SU-DHL-6 (cell line): Measurements from ENCODE around the gene PMFBP1.

ENCODE experiments used
- H2AFZ ChIP-seq: fragments of 200-600 bp; sonication (generic); 2 replicates; pipeline ENCODE4 v1.6.1; 2014; ENCODE audit warnings: low read depth, mild to moderate bottlenecking, moderate library complexity, mixed read lengths, antibody characterized with exemption, low read length; ENCODE audit not compliant: severe bottlenecking
- H3F3A ChIP-seq: fragments of 200-600 bp; shearing (Covaris generic); 2 replicates; pipeline ENCODE4 v1.6.0; 2016; ENCODE audit warnings: antibody characterized with exemption, mild to moderate bottlenecking; ENCODE audit not compliant: insufficient read depth
- H3K27ac ChIP-seq: fragments of 200-600 bp; sonication (generic); 2 replicates; pipeline ENCODE4 v1.5.1; 2016; ENCODE audit warnings: low read depth, mild to moderate bottlenecking, low read length, moderate library complexity, mixed read lengths
- H3K27me3 ChIP-seq: fragments of 200-600 bp; sonication (generic), shearing (Covaris generic); 2 replicates; pipeline ENCODE4 v1.6.0; 2014; ENCODE audit warnings: mild to moderate bottlenecking, low read length
- H3K36me3 ChIP-seq: fragments of 200-600 bp; sonication (generic); 2 replicates; pipeline ENCODE4 v1.6.1; 2014; ENCODE audit warnings: mild to moderate bottlenecking, low read length, mixed read lengths
- H3K4me2 ChIP-seq: fragments of 300-600, 200-600 bp; shearing (Covaris generic), sonication (generic); 2 replicates; pipeline ENCODE4 v1.6.0; 2014; ENCODE audit warnings: low read length, low read depth, mild to moderate bottlenecking; ENCODE audit not compliant: poor library complexity, severe bottlenecking
- H3K4me3 ChIP-seq: fragments of 200-600 bp; sonication (generic); 2 replicates; pipeline ENCODE4 v1.5.1; 2014; ENCODE audit warnings: antibody characterized with exemption, low read length, mild to moderate bottlenecking, mixed read lengths; ENCODE audit not compliant: insufficient read depth, poor library complexity, severe bottlenecking
- H3K79me2 ChIP-seq: fragments of 200-600 bp; sonication (generic); 2 replicates; pipeline ENCODE4 v1.6.1; 2014; ENCODE audit warnings: mild to moderate bottlenecking, low read length, moderate library complexity; ENCODE audit not compliant: insufficient read depth
- H3K9ac ChIP-seq: fragments of 200-600 bp; sonication (generic); 2 replicates; pipeline ENCODE4 v1.7.0; 2014; ENCODE audit warnings: mild to moderate bottlenecking, low read length
- H3K9me2 ChIP-seq: fragments of 200-600 bp; sonication (generic); replicated peaks from 2 replicates; pipeline ENCODE4 v1.6.1; 2014; ENCODE audit warnings: low read length; ENCODE audit not compliant: insufficient read depth
- H3K9me3 ChIP-seq: fragments of 200-600 bp; sonication (generic); 2 replicates; pipeline ENCODE4 v1.6.1; 2014; ENCODE audit warnings: low read length, mixed read lengths; ENCODE audit not compliant: insufficient read depth
- H4K20me1 ChIP-seq: fragments of 200-600 bp; sonication (generic); 2 replicates; pipeline ENCODE4 v1.6.1; 2014; ENCODE audit warnings: low read depth, mild to moderate bottlenecking, antibody characterized with exemption, low read length, moderate library complexity, mixed read lengths
- EZH2phosphoT487 ChIP-seq: fragments of 200-600 bp; sonication (generic), shearing (Covaris generic); conservative IDR thresholded peaks from 2 replicates; pipeline ENCODE4 v1.6.1; 2018; ENCODE audit warnings: mild to moderate bottlenecking, antibody characterized with exemption, low read length, moderate library complexity, mixed read lengths
- TF ChIP-seq, protein P1 (sequence below): fragments of 200-600 bp; sonication (generic); IDR thresholded peaks from one replicate; pipeline ENCODE4 v1.5.1; 2017; ENCODE audit warnings: antibody characterized with exemption, mild to moderate bottlenecking, low read length, moderate library complexity; ENCODE audit not compliant: insufficient read depth, poor library complexity, severe bottlenecking

PMFBP1 gene

DNA sequence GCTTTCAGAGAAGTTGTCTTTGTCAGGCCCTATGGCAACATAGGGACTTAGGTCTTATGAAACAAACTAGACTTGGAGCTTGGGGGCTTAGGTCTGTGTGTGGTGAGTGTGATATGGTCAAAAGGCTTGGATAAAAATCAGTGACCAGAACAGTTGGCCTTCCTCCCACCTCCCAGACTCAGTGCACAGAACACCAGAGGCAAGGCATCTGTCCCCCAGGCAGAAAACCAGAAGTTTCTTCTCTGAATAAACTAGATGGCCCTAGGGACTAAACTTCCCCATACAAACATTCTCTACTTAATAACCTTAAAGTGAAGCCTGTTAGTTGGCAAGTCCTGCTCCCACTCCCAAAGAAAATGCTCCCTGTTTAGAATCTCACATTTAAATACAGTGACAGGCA is 39.2 kb upstream of the PMFBP1 start:
- H3K9me3 ChIP-seq = peaks cover 8% of the 10 kb centered on the region; the same call in 1 of the 2 replicates
- H4K20me1 ChIP-seq = no peaks in the 10 kb centered on the region
- no peak overlapping the region for H3K4me2 ChIP-seq
- no peak overlapping the region for H3K9ac ChIP-seq
- 0 out of 2 replicates have a peak, but pooled peaks cover 3% of the 10 kb centered on the region for H3K36me3 ChIP-seq
- no peaks in the 10 kb centered on the region for H3K9me2 ChIP-seq
- no peak overlapping the region for H2AFZ ChIP-seq
- no peak overlapping the region for H3K4me3 ChIP-seq
- H3K27ac ChIP-seq = no peak overlapping the region
- no peak for TF ChIP-seq EZH2phosphoT487
- TF ChIP-seq, protein P1, sequence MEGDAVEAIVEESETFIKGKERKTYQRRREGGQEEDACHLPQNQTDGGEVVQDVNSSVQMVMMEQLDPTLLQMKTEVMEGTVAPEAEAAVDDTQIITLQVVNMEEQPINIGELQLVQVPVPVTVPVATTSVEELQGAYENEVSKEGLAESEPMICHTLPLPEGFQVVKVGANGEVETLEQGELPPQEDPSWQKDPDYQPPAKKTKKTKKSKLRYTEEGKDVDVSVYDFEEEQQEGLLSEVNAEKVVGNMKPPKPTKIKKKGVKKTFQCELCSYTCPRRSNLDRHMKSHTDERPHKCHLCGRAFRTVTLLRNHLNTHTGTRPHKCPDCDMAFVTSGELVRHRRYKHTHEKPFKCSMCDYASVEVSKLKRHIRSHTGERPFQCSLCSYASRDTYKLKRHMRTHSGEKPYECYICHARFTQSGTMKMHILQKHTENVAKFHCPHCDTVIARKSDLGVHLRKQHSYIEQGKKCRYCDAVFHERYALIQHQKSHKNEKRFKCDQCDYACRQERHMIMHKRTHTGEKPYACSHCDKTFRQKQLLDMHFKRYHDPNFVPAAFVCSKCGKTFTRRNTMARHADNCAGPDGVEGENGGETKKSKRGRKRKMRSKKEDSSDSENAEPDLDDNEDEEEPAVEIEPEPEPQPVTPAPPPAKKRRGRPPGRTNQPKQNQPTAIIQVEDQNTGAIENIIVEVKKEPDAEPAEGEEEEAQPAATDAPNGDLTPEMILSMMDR = no peak
- no peaks in the 10 kb centered on the region for H3F3A ChIP-seq
- no peaks in the 10 kb centered on the region for H3K79me2 ChIP-seq
- no peaks in the 10 kb centered on the region for H3K27me3 ChIP-seq

DNA sequence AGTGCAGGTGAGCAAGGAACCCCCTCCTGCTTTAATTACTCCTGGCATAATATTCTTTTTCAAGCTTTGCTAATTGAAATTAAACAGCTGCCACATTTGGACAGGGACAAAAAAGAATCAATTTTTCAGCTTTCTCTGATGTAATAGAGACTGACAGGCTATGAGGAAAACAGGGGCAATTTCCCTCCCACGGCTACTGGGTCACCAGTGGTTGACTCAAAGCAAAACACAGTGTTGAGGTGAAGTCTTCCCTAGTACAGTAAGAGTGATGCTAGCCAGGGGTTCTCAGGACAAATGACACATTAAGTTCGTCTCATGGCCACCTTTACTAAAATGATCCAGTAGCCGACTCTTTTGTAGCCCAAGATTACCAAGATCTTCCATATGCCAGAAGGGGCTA is 38.6 kb upstream of the PMFBP1 start:
- H3F3A ChIP-seq = no peaks in the 10 kb centered on the region
- no peaks in the 10 kb centered on the region for H3K9me2 ChIP-seq
- H2AFZ ChIP-seq = no peak overlapping the region
- peaks cover 8% of the 10 kb centered on the region; the same call in 1 of the 2 replicates for H3K9me3 ChIP-seq
- H3K9ac ChIP-seq = no peak overlapping the region
- H3K36me3 ChIP-seq = 0 out of 2 replicates have a peak, but pooled peaks cover 3% of the 10 kb centered on the region
- no peaks in the 10 kb centered on the region for H4K20me1 ChIP-seq
- TF ChIP-seq, protein P1 = no peak
- no peak for TF ChIP-seq EZH2phosphoT487
- no peak overlapping the region for H3K27ac ChIP-seq
- no peak overlapping the region for H3K4me3 ChIP-seq
- no peaks in the 10 kb centered on the region for H3K27me3 ChIP-seq
- H3K4me2 ChIP-seq = no peak overlapping the region
- H3K79me2 ChIP-seq = no peaks in the 10 kb centered on the region

DNA sequence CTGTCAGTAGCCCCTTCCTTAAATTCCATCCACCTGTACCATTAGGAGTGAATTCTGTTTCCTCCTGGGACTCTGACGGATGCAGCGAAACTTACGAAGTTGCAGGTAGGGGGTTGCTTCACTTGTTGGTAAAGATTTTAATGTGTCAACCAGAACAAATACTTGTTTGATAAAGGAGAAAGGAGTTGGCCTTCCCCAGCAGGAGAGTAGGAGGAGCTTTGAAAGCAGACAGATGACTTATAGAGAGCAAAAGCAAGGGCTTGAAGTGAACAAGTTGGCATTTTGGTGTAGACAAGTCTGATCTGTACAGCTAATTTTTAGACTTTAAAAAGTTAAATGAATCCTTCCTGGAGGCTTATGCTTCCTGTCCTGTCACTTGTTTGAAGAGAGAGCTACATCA is 38.1 kb upstream of the PMFBP1 start:
- Histone ChIP-seq H3K27ac (no peak overlapping the region), H3K79me2 (no peaks in the 10 kb centered on the region), H4K20me1 (no peaks in the 10 kb centered on the region), H3F3A (no peaks in the 10 kb centered on the region), H3K4me3 (no peak overlapping the region), H2AFZ (no peak overlapping the region), H3K9me3 (peaks cover 3% of the 10 kb centered on the region; the same call in 1 of the 2 replicates), H3K4me2 (no peak overlapping the region), H3K36me3 (0 out of 2 replicates have a peak, but pooled peaks cover 1% of the 10 kb centered on the region), H3K9ac (no peak overlapping the region), H3K9me2 (no peaks in the 10 kb centered on the region), H3K27me3 (no peaks in the 10 kb centered on the region)
- TF ChIP-seq, protein P1 = no peak
- TF ChIP-seq EZH2phosphoT487 = no peak
